ENCODE data around the gene NFIA.

NFIA gene

GRCh38 chr1:61389926-61390845, 307.8 kb downstream of the NFIA start:
- H3K36me3 Mint-ChIP-seq (ENCODE audit: low read depth): peaks cover 55% of the 10 kb centered on the region
- peak overlapping the region; percentile 44 to 84 (median 74) for H3K27ac Mint-ChIP-seq
- no peaks in the 10 kb centered on the region for H3K27me3 Mint-ChIP-seq (ENCODE audit: low read depth)
- TF ChIP-seq, protein P1, sequence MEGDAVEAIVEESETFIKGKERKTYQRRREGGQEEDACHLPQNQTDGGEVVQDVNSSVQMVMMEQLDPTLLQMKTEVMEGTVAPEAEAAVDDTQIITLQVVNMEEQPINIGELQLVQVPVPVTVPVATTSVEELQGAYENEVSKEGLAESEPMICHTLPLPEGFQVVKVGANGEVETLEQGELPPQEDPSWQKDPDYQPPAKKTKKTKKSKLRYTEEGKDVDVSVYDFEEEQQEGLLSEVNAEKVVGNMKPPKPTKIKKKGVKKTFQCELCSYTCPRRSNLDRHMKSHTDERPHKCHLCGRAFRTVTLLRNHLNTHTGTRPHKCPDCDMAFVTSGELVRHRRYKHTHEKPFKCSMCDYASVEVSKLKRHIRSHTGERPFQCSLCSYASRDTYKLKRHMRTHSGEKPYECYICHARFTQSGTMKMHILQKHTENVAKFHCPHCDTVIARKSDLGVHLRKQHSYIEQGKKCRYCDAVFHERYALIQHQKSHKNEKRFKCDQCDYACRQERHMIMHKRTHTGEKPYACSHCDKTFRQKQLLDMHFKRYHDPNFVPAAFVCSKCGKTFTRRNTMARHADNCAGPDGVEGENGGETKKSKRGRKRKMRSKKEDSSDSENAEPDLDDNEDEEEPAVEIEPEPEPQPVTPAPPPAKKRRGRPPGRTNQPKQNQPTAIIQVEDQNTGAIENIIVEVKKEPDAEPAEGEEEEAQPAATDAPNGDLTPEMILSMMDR (IDR thresholded peaks at IDR 0.05; ENCODE audit: unreplicated experiment in 3 of 3): no peak
- no peak overlapping the region for H3K4me3 Mint-ChIP-seq
- peaks cover 10% of the 10 kb centered on the region for H3K9me3 Mint-ChIP-seq
- peaks cover 38% of the 10 kb centered on the region for H3K4me1 Mint-ChIP-seq

- H3K27me3 Mint-ChIP-seq (ENCODE audit: low read depth): no peaks in the 10 kb centered on the region
- H3K9me3 Mint-ChIP-seq: peaks cover 10% of the 10 kb centered on the region
- peaks cover 46% of the 10 kb centered on the region for H3K4me1 Mint-ChIP-seq
- H3K27ac Mint-ChIP-seq: peak overlapping the region; percentile 58 to 87 (median 71)
- H3K36me3 Mint-ChIP-seq (ENCODE audit: low read depth): peaks cover 43% of the 10 kb centered on the region
- TF ChIP-seq, protein P1 (IDR thresholded peaks at IDR 0.05; ENCODE audit: unreplicated experiment in 3 of 3): no peak
- no peak overlapping the region for H3K4me3 Mint-ChIP-seq
Observed at GRCh38 chr1:61391730-61392129, 309.4 kb downstream of the NFIA start.

DNA sequence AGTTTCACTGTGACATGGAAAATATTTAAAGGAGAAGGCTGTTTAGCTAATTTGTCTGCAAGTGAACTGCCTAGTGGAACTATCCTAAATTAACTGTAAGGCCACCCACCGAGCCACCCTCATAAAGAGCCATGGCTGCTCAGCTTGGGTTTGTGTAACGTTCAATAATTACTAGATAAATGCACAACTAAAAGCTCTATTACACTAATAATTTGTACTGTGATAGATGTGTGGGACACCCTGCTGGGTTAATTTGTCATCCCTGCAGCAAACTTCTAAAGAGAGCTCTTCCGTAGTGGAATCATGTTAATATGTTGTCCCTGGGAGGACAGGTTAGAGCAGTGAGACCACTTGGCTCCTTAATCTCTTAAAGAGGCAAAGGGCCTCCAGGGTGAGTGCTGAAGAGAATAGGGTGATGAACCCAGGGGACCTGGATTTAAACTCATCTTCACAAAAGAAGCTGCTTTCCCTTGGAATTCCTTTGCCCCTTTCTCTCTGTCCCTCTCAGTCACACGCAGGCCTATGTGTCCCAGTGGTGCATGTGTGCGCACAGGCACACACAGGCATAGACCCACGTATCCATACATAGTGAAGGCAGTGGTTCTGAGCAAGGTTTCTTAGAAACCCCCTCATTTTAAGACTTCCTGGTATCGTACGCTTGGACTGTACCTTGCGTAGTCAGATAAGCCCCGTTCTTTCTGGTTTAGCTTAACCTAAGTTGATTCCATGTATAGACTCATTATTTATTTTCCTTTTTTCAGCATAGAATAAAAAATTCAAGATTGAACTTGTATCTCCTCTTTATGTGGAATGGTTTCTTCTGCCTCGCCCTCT, 310.3 kb downstream of the NFIA start:
- Mint-ChIP-seq H3K4me3 (no peak overlapping the region), H3K4me1 (peaks cover 49% of the 10 kb centered on the region), H3K9me3 (peaks cover 7% of the 10 kb centered on the region), H3K27me3 (ENCODE audit: low read depth) (no peaks in the 10 kb centered on the region), H3K36me3 (ENCODE audit: low read depth) (peaks cover 34% of the 10 kb centered on the region), H3K27ac (peak overlapping the region; percentile 58 to 87 (median 71))
- TF ChIP-seq, protein P1 (IDR thresholded peaks at IDR 0.05; ENCODE audit: unreplicated experiment in 3 of 3): no peak

- Mint-ChIP-seq H3K36me3 (ENCODE audit: low read depth) (peaks cover 25% of the 10 kb centered on the region), H3K9me3 (peaks cover 1% of the 10 kb centered on the region), H3K27ac (peak overlapping the region in 2 of 3 experiments; percentile 44 to 71), H3K4me3 (no peak overlapping the region), H3K4me1 (peaks cover 59% of the 10 kb centered on the region), H3K27me3 (ENCODE audit: low read depth) (no peaks in the 10 kb centered on the region)
- TF ChIP-seq, protein P1 (IDR thresholded peaks at IDR 0.05; ENCODE audit: unreplicated experiment in 3 of 3): no peak
Observed at GRCh38 chr1:61393575-61393974, 311.2 kb downstream of the NFIA start.

DNA sequence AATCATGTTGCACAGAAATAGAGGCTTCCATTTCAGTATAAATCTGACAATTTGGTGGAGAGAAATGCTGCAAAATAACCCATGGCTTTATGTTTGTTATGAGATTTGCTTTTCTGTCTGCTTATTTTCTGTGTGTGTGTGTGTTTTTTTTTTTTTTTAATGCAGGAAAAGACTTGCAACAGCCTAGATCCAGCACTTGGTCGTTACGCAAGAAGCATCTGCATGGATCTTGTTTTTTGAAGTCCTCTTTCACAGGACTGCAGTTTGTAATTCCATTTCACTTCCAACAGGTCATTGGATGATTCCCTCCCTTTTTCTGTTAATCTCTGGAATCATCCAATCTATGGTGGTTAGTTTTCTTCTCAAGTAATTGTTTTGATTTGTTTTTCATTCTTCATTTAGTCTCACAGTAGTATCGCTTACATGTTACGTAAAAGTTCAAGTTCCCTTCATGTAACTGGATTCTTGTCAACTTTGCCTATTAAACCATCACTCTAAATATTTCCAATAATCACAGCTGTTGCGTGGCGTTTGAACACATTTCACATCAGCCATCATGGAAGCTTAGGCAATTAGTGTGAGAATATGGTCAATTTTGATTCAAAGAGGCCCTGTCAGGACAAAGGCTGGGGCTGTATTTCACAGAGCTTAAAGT, 312.9 kb downstream of the NFIA start:
- TF ChIP-seq, protein P1 (IDR thresholded peaks at IDR 0.05; ENCODE audit: unreplicated experiment in 3 of 3): no peak

More for the DNA sequence above, 312.9 kb downstream of the NFIA start:
- Mint-ChIP-seq H3K4me3 (no peak overlapping the region), H3K36me3 (ENCODE audit: low read depth) (peaks cover 9% of the 10 kb centered on the region), H3K4me1 (peaks cover 69% of the 10 kb centered on the region), H3K27me3 (ENCODE audit: low read depth) (no peaks in the 10 kb centered on the region), H3K9me3 (no peaks in the 10 kb centered on the region), H3K27ac (peak overlapping the region; percentile 23 to 77 (median 75))

All from nephron (organoid).